Thoracic aorta (tissue), 2 donors: ENCODE measurements around the gene COQ4. TPM values are rescaled to one million over a fixed set of nuclear protein-coding genes. Genes with fewer than 3 reads are reported as not detected.

Source experiments
- ATAC-seq: fragments of 150-250 bp; one replicate; pipeline ENCODE4 v1.8.0; 2017; ENCODE audit warnings: low read depth; ENCODE audit not compliant: insufficient number of reproducible peaks, low FRiP score
- DNase-seq: peaks from one replicate; pipeline ENCODE4 v3.0.0-alpha.2; 2020; ENCODE audit warnings: low spot score
- H3K27ac ChIP-seq, 2 donors: fragments of 200-600 bp; sonication (generic); 1 replicate in 1 of 2; 2 replicates in 1 of 2; pipeline ENCODE4 v1.5.1; 2016; ENCODE audit warnings: mild to moderate bottlenecking in 2 of 2, moderate library complexity in 2 of 2
- H3K27me3 ChIP-seq: fragments of 200-600 bp; sonication (generic); replicated peaks from 2 replicates; pipeline ENCODE4 v1.6.0; 2016; ENCODE audit warnings: mild to moderate bottlenecking; ENCODE audit not compliant: insufficient read depth
- H3K36me3 ChIP-seq: fragments of 200-600 bp; sonication (generic); one replicate; pipeline ENCODE4 v1.5.1; 2016
- H3K4me1 ChIP-seq, 2 donors: fragments of 200-600 bp; sonication (generic); 1 replicate in 1 of 2; 2 replicates in 1 of 2; pipeline versions ENCODE4 v1.5.1 to v1.6.0; 2016; ENCODE audit warnings: low read depth in 2 of 2, mild to moderate bottlenecking in 1 of 2; ENCODE audit not compliant: control insufficient read depth in 1 of 2
- H3K4me3 ChIP-seq: fragments of 200-600 bp; sonication (generic); 2 replicates; pipeline ENCODE4 v1.5.1; 2016; ENCODE audit warnings: mild to moderate bottlenecking
- H3K9me3 ChIP-seq: fragments of 200-600 bp; sonication (generic); 2 replicates; pipeline ENCODE4 v1.5.1; 2016
- total RNA-seq, 2 donors: library from RNA; depleted of rRNA; stranded (reverse); fragments of >200 nt; gene quantifications; one replicate each; pipeline versions ENCODE4 v1.1.0 to v1.2.3, GENCODE V29; 2016
- TF ChIP-seq, protein P1 (sequence below): fragments of 200-600 bp; sonication (generic); IDR thresholded peaks from one replicate; pipeline ENCODE4 v1.5.1; 2019; ENCODE audit warnings: antibody characterized with exemption

The COQ4 gene
- total RNA-seq, 2 donors from 2014 or later = 28.7 to 40.1 TPM

GRCh38 chr9:128375865-128376264, 53.2 kb downstream of the COQ4 start:
- H3K27ac ChIP-seq = no peak overlapping the region
- H3K36me3 ChIP-seq = peaks cover 10% of the 10 kb centered on the region
- ATAC-seq = no peak
- peaks cover 9 to 11% of the 10 kb centered on the region in 2 donors for H3K4me1 ChIP-seq
- no peak for DNase-seq
- no peaks in the 10 kb centered on the region for H3K9me3 ChIP-seq
- H3K27me3 ChIP-seq = no peaks in the 10 kb centered on the region
- H3K4me3 ChIP-seq = no peak overlapping the region
- TF ChIP-seq, protein P1, sequence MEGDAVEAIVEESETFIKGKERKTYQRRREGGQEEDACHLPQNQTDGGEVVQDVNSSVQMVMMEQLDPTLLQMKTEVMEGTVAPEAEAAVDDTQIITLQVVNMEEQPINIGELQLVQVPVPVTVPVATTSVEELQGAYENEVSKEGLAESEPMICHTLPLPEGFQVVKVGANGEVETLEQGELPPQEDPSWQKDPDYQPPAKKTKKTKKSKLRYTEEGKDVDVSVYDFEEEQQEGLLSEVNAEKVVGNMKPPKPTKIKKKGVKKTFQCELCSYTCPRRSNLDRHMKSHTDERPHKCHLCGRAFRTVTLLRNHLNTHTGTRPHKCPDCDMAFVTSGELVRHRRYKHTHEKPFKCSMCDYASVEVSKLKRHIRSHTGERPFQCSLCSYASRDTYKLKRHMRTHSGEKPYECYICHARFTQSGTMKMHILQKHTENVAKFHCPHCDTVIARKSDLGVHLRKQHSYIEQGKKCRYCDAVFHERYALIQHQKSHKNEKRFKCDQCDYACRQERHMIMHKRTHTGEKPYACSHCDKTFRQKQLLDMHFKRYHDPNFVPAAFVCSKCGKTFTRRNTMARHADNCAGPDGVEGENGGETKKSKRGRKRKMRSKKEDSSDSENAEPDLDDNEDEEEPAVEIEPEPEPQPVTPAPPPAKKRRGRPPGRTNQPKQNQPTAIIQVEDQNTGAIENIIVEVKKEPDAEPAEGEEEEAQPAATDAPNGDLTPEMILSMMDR = no peak

DNA sequence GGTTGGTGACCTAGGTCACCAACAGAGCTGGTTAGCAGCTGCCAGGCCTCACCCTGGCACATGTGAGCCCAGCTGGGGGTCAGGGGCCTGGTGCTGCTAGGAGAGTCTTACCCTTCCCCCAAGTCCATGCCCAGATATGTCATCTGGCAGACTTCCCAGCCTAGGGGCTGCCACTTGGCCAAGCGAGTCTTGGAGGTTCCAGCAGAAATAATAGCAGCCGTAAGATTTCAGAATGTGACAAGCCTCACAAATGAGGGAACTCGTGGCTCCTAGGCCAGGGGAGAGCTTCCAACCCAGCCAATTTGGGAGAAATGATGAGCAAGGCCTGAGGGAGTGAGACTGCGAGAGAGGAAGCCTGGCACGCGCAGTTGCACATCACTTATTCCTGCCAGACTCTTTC, 59.6 kb downstream of the COQ4 start:
- Histone ChIP-seq H3K36me3 (peaks cover 16% of the 10 kb centered on the region), H3K9me3 (no peaks in the 10 kb centered on the region), H3K27ac (no peak overlapping the region), H3K27me3 (no peaks in the 10 kb centered on the region), H3K4me1 (no peaks in the 10 kb centered on the region), H3K4me3 (no peak overlapping the region)
- TF ChIP-seq, protein P1 = no peak
- DNase-seq (no peak), ATAC-seq (no peak)

GRCh38 chr9:128383007-128383753, 60.5 kb downstream of the COQ4 start:
- ATAC-seq (no peak), DNase-seq (no peak)
- H3K4me1 ChIP-seq = no peaks in the 10 kb centered on the region
- no peak overlapping the region for H3K4me3 ChIP-seq
- H3K36me3 ChIP-seq = peaks cover 20% of the 10 kb centered on the region
- no peaks in the 10 kb centered on the region for H3K27me3 ChIP-seq
- TF ChIP-seq, protein P1 = no peak
- H3K27ac ChIP-seq = no peak overlapping the region
- H3K9me3 ChIP-seq = no peaks in the 10 kb centered on the region

Other genes with a start within 250 kb of the COQ4 start
- gene PTGES2, start 195.1 kb upstream of the COQ4 start, total RNA-seq = 10 to 100 TPM; 57.9 to 66.0 TPM
- gene LCN2, start 173.4 kb upstream of the COQ4 start, total RNA-seq = not detected
- gene BBLN, start 162.6 kb upstream of the COQ4 start, total RNA-seq = 100 to 1,000 TPM; 208 to 329 TPM
- 10 to 100 TPM; 68.0 to 86.0 TPM for gene CIZ1, start 131.3 kb upstream of the COQ4 start, total RNA-seq
- gene DNM1, start 119.5 kb upstream of the COQ4 start, total RNA-seq = 1 to 10 TPM; 7.2 to 9.7 TPM
- gene GOLGA2, start 46.8 kb upstream of the COQ4 start, total RNA-seq = 100 to 1,000 TPM; 115 to 141 TPM
- gene SWI5, start 46.6 kb upstream of the COQ4 start, total RNA-seq = 10 to 100 TPM; 12.0 to 26.8 TPM
- 1 to 10 TPM; 7.4 to 8.4 TPM for gene TRUB2, start 392 bp upstream of the COQ4 start, total RNA-seq
- 10 to 100 TPM; 20.9 to 36.8 TPM for gene SLC27A4, start 17.7 kb downstream of the COQ4 start, total RNA-seq
- gene URM1, start 48.5 kb downstream of the COQ4 start, total RNA-seq = 10 to 100 TPM; 25.3 to 71.8 TPM
- 100 to 1,000 TPM in 1 of 2 donors, 10 to 100 TPM in 1; 51.8 to 120 TPM for gene CERCAM, start 98.0 kb downstream of the COQ4 start, total RNA-seq
- gene ODF2, start 133.2 kb downstream of the COQ4 start, total RNA-seq = 10 to 100 TPM; 22.5 to 36.5 TPM
- 10 to 100 TPM; 15.6 to 21.7 TPM for gene GLE1, start 181.9 kb downstream of the COQ4 start, total RNA-seq
- gene SPTAN1, start 229.7 kb downstream of the COQ4 start, total RNA-seq = 100 to 1,000 TPM; 324 to 348 TPM